22Rv1 (cell line): Measurements from ENCODE around the gene PDZRN3.

Source experiments
- ZFX ChIP-seq: fragments of 450-650 bp; IDR thresholded peaks from 2 replicates; pipeline ENCODE4 v1.6.1; 2017; ENCODE audit warnings: antibody characterized with exemption, borderline replicate concordance
- TF ChIP-seq, protein P1 (sequence below): fragments of 450-650 bp; IDR thresholded peaks from 2 replicates; pipeline ENCODE4 v1.5.1; 2017; ENCODE audit warnings: mild to moderate bottlenecking

DNA sequence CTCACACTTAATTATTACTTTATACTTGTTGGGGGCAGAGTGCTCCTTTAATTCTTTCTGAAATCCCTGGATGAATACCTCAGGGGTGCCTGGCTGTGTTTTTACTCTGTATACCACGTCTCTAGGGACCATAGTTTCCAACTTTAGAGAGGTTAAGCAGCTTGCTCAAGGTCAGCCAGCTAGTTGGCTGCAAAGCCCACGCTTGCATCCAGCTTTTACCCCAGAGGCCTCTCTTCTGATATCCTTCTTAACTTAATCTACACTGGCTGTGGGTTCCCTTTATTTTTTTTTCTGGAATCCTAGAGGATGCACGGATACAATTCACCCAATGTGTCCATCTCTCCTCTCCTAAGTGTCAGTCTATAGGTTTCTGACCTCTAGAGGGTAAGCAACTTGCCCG, 1.4 kb downstream of the PDZRN3 start:
- TF ChIP-seq, protein P1, sequence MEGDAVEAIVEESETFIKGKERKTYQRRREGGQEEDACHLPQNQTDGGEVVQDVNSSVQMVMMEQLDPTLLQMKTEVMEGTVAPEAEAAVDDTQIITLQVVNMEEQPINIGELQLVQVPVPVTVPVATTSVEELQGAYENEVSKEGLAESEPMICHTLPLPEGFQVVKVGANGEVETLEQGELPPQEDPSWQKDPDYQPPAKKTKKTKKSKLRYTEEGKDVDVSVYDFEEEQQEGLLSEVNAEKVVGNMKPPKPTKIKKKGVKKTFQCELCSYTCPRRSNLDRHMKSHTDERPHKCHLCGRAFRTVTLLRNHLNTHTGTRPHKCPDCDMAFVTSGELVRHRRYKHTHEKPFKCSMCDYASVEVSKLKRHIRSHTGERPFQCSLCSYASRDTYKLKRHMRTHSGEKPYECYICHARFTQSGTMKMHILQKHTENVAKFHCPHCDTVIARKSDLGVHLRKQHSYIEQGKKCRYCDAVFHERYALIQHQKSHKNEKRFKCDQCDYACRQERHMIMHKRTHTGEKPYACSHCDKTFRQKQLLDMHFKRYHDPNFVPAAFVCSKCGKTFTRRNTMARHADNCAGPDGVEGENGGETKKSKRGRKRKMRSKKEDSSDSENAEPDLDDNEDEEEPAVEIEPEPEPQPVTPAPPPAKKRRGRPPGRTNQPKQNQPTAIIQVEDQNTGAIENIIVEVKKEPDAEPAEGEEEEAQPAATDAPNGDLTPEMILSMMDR: no peak
- no peak for TF ChIP-seq ZFX
